ENCODE measurements around the gene LMNA. TPM values are rescaled to one million over a fixed set of nuclear protein-coding genes. Genes with fewer than 3 reads are reported as not detected.
"Not testable (repeated sequence)": the region's sequence is repeated elsewhere in the genome, so short reads cannot be mapped to it uniquely, and the experiment has no call there.

Gene LMNA
- total RNA-seq, 1 experiment from 2014 or later: 1,568 TPM

DNA sequence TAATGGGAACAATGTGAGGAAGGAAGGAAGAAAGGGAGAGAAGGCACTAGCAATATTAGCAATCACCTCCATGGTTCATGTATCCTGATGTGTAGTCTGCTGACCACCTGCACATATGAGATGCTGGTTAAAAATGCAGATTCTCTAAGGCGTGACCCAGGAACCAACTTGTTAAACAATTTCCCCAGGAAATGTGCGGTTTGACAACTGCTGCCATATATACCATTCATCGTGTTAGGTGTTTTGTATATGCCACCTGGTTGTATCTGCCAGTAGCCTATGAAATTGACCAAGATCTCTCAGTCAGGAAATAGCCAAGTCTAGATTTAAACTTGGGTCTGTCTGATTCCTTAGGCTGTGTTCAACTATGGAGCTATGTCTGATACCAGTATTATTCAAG is 43.0 kb downstream of the LMNA start:
- Histone ChIP-seq H3K27me3 (no peaks in the 10 kb centered on the region), H3K9me3 (no peaks in the 10 kb centered on the region), H3K4me3 (no peak overlapping the region), H3K36me3 (no peaks in the 10 kb centered on the region)
- no peak for DNase-seq

DNA sequence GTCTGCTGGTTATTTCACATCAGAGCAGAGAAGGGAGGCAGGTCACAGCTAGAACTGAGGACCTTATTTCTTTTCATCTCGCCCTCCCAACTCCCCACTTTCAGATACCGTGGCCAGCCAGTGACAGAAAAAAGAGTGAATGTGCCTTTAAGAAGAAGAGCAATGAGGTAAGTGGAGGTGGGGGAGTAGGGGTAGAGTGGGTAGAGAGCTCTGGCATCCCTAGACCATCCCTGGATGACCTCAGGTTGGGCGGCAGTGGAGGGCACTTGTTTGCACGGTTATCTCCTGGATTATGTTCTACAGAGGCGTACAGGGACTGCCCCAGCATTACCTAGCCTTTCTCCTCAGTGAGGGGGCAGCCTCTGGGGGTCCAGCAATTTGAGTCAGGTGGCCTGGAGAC is 43.5 kb downstream of the LMNA start:
- no peaks in the 10 kb centered on the region for H3K27me3 ChIP-seq
- H3K4me3 ChIP-seq: no peak overlapping the region
- no peaks in the 10 kb centered on the region for H3K9me3 ChIP-seq
- no peaks in the 10 kb centered on the region for H3K36me3 ChIP-seq
- DNase-seq: no peak

DNA sequence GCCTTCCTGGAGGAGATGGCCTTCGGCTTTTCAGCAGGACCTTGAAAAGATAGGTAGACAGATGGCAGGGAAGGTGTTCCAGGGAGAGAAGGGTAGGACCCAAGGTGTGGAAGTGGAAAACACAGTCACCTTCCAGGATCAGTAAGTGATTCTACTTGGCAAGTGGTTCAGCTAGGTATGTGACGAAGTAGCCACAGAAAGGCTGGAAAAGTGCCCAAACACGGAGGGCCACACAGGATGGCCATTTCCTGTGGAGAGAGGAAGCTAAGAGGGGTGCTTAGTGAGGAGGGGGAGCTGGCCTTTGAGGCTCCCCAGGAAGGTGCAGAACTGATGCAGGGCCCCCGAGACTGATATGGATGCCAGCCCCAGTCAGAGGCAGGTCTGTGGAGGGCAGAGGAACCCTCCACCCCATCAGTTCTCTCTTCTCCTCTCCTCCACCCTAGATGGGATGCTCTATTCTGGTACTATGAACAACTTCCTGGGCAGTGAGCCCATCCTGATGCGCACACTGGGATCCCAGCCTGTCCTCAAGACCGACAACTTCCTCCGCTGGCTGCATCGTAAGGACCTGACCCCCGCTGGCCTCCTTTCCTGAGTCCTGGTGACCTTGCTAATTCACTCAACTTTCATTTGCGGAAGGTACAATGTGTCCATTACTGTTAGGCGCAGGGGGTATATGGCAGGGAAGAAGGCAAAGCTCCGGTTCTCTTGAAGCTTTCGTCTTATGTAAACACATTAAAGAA is 45.7 kb downstream of the LMNA start:
- no peaks in the 10 kb centered on the region for H3K27me3 ChIP-seq
- H3K9me3 ChIP-seq: no peaks in the 10 kb centered on the region
- DNase-seq: no peak
- H3K4me3 ChIP-seq: no peak overlapping the region
- no peaks in the 10 kb centered on the region for H3K36me3 ChIP-seq

DNA sequence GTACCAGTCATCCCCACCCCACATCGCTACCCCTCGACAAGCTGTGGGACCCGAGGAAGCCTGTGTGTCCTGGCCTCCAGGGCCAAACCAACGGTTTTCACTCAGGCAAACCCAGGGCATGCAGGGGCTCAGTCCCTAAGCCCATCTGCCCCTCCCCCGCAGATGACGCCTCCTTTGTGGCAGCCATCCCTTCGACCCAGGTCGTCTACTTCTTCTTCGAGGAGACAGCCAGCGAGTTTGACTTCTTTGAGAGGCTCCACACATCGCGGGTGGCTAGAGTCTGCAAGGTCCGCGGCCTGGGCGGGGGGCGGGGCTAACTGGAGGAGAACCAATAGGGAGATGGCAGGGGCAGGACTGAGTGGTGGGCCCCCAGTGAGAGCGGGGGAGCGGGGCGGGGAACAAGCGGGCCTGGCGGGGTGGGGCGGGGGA is 46.2 kb downstream of the LMNA start:
- no peak for DNase-seq
- H3K4me3 ChIP-seq: no peak overlapping the region
- no peaks in the 10 kb centered on the region for H3K27me3 ChIP-seq
- H3K36me3 ChIP-seq: no peaks in the 10 kb centered on the region
- no peaks in the 10 kb centered on the region for H3K9me3 ChIP-seq

DNA sequence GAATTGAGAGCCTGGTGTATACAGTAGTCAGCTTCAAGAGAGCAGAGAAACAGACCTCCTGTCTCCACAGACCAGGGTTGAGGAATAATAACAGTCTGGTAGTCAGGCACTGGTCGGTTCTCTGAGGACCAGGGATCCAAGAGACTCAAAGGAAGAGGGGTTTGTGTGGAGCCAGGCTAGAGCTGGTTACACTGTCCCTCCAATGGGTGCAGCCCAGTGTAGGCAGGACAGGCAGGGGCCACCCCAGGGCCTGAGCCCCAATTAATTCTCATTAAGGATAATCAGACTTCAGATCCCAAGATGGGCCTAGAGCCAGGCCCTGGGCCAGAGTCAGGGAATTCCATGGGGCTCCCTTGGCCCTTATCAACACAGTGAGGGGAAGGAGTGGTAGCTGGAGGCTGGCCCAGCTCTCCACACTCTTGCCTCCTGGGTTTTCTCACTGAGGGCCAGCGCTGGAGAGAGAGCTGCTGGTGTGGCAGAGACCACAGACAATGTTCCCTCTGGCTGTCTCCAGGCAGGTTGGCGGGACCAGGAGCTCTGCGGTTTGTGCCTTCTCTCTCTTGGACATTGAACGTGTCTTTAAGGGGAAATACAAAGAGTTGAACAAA is 48.0 kb downstream of the LMNA start:
- H3K36me3 ChIP-seq: no peaks in the 10 kb centered on the region
- no peak for DNase-seq
- no peaks in the 10 kb centered on the region for H3K9me3 ChIP-seq
- H3K4me3 ChIP-seq: no peak overlapping the region
- H3K27me3 ChIP-seq: no peaks in the 10 kb centered on the region

DNA sequence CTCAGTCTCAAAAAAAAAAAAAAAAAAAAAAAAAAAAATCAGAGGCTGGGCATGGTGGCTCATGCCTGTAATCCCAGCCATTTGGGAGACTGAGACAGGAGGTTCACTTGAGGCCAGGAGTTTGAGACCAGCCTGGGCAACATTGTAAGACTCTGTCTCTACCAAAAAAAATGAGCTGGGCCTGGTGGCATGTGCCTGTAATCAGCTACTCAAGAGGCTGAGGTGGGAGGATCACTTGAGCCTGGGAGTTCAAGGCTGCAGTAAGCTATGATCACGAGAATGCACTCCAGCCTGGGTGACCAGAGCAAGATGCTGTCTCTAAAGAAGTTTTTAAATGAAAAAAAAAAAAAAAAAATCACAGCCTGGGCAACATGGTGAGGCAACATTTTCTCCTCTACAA is 49.2 kb downstream of the LMNA start:
- Histone ChIP-seq H3K27me3 (no peaks in the 10 kb centered on the region), H3K4me3 (no peak overlapping the region)

DNA sequence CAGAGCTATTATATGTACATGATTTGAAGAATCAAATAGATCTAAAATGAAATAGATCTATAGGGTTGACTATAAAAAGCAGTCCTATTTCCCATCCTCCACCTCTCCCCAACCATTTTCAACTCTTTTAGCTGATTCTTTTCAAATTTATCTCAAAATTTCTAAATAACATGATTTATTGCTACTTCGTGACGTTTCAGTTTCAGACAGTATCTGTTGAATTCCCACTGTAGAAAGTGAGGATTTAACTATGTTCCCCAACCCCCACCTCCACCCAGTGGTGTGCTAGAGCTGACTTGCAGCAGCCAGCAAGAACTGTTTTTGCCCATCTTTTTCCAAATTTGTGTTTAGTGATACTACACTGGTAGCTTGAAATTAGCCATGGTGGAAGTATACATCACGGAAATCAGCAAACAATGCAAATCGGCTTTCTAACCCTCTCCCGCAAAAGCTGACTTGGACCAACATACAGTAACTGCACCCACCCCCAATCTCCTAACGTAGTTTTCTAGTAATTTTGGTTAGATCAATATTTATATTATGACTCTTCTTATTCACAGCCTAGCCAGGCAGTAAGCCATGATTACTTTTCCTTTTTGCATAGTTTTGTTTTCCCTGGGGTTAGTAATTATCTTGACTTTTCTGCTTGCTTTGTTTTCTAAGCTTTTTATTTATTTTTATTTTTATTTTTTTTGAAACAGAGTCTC is 49.8 kb downstream of the LMNA start:
- DNase-seq: no peak
- H3K9me3 ChIP-seq: no peaks in the 10 kb centered on the region
- no peaks in the 10 kb centered on the region for H3K36me3 ChIP-seq
- H3K27me3 ChIP-seq: no peaks in the 10 kb centered on the region
- H3K4me3 ChIP-seq: no peak overlapping the region

More for the DNA sequence above, 49.2 kb downstream of the LMNA start:
- Histone ChIP-seq H3K9me3 (no peaks in the 10 kb centered on the region), H3K36me3 (no peaks in the 10 kb centered on the region)
- no peak for DNase-seq

DNA sequence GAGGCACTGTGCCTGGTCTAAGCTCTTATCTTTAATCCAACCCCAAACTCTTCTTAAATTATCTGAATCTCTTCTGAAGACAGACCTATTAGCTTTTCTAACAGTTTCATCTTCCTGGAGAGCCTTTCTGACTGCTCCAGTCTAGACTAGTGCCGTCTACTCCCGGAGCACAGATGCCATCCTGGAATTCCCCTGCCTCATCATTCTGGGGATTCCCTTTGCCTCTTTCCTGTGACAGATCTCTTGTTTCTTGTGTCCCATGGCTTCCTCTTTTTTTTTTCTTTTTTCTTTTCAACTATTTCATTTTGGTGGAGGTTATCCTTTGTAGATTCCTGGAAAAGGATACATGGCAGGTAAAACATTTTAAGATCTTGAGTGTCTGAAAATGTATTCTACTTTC is 50.6 kb downstream of the LMNA start:
- no peaks in the 10 kb centered on the region for H3K27me3 ChIP-seq
- H3K9me3 ChIP-seq: no peaks in the 10 kb centered on the region
- no peak overlapping the region for H3K4me3 ChIP-seq
- no peaks in the 10 kb centered on the region for H3K36me3 ChIP-seq
- no peak for DNase-seq

DNA sequence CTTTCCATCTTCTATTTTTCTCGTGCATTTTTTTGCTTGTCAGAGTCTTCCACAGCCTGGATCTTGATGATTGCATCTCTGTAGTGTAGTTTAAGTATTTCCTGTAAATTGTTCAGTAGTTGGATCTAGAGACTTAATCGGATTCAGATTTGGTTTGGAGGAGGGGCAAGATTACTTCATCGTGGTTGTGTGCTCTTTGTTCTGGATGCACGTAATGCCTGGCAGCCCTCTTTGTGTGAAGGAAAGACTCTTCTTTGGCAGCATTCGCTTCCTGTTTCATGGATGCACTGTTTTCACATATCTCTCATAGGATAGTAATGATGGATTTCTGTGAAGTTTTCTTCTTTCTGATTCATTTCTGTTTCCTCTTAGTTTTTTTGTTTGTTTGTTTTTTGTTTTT is 53.0 kb downstream of the LMNA start:
- H3K9me3 ChIP-seq: no peaks in the 10 kb centered on the region
- H3K4me3 ChIP-seq: no peak overlapping the region
- DNase-seq: peak; percentile 82
- H3K27me3 ChIP-seq: no peaks in the 10 kb centered on the region
- H3K36me3 ChIP-seq: no peaks in the 10 kb centered on the region

DNA sequence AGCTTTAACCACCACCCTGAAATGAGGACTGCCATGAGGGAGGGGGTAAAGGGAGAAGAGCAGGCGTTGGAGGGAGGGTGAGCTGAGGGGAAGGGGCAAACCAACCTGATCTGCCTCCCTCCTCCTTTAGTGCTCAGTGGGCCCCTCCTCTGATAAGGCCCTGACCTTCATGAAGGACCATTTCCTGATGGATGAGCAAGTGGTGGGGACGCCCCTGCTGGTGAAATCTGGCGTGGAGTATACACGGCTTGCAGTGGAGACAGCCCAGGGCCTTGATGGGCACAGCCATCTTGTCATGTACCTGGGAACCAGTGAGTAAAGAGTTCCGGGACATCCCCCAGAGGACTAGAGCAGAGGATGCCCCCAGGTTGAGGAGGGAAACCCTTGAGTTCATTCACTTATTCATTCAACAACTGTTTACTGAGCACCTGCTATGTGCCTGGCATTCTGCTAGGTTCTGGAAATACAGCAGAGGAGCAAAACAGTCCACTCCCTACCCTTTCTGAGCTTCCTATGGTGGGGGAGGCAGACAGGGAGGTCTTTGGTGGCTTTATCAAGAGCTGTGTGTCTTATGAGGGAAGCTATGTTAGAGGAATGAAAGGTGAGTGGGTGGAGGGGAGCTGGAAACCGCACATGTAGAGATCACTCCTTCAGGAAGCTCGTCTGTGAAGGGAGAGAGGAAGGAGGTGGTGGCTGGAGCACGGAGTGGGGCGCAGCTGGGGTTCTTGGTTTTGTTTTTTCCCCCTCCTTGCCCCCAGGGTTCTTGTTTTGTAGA is 58.4 kb downstream of the LMNA start:
- Histone ChIP-seq H3K4me3 (no peak overlapping the region), H3K36me3 (no peaks in the 10 kb centered on the region), H3K9me3 (no peaks in the 10 kb centered on the region), H3K27me3 (no peaks in the 10 kb centered on the region)
- no peak for DNase-seq

DNA sequence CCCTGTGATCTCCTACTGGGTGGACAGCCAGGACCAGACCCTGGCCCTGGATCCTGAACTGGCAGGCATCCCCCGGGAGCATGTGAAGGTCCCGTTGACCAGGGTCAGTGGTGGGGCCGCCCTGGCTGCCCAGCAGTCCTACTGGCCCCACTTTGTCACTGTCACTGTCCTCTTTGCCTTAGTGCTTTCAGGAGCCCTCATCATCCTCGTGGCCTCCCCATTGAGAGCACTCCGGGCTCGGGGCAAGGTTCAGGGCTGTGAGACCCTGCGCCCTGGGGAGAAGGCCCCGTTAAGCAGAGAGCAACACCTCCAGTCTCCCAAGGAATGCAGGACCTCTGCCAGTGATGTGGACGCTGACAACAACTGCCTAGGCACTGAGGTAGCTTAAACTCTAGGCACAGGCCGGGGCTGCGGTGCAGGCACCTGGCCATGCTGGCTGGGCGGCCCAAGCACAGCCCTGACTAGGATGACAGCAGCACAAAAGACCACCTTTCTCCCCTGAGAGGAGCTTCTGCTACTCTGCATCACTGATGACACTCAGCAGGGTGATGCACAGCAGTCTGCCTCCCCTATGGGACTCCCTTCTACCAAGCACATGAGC is 62.2 kb downstream of the LMNA start:
- Histone ChIP-seq H3K4me3 (no peak overlapping the region), H3K27me3 (no peaks in the 10 kb centered on the region), H3K9me3 (no peaks in the 10 kb centered on the region), H3K36me3 (no peaks in the 10 kb centered on the region)
- DNase-seq: no peak

DNA sequence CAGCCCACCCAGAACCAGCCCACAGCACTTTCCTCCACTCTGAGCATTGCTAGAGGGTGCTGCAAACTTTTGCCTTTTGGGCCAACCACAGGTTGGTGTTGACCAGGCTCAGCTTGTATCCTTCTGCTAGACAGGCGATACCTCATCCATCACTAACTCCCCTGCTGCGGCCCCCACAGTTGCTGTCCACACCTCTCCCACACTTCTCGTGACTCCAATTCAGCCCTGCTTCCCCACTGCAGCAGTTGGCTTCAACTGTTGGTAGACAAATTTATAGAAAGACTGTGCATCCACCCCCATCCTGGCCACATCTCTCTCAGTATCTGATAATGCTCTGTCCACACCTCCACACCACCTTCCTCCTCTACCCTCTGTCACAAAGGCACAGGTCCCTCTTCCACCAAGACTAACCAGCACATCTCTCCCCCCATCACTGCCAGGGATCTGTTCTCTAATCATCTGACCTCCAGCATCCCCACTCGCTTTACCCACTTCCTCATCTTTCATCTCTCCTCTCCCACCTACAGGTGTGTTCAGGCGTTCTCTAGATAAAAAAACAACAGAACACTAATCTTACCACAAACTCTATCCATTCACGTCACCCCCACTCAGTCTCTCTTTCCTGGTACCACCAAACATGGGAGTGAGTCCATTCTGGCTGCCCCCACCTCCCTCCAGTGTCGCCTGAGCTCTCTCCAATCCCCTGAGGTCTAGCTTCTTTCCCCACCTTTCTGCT is 63.6 kb downstream of the LMNA start:
- H3K9me3 ChIP-seq: no peaks in the 10 kb centered on the region
- no peak overlapping the region for H3K4me3 ChIP-seq
- no peaks in the 10 kb centered on the region for H3K27me3 ChIP-seq
- no peak for DNase-seq
- H3K36me3 ChIP-seq: no peaks in the 10 kb centered on the region

DNA sequence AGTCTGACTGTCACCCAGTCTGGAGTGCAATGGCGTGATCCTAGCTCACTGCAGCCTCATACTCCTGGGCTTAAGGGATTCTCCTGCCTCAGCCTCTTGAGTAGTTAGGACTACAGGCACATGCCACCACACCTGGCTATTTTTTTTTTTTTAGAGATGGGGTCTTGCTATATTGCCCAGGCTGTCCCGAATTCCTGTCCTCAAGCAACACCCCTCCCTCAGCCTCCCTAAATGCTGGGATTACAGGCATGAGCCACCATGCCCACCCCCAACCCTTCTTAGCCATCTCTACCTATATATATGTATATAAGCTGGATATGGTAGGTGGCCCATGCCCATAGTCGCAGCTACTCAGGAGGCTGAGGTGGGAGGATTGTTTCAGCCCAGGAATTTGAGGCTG is 66.0 kb downstream of the LMNA start:
- Histone ChIP-seq H3K4me3 (no peak overlapping the region), H3K9me3 (no peaks in the 10 kb centered on the region), H3K36me3 (no peaks in the 10 kb centered on the region), H3K27me3 (no peaks in the 10 kb centered on the region)
- no peak for DNase-seq

DNA sequence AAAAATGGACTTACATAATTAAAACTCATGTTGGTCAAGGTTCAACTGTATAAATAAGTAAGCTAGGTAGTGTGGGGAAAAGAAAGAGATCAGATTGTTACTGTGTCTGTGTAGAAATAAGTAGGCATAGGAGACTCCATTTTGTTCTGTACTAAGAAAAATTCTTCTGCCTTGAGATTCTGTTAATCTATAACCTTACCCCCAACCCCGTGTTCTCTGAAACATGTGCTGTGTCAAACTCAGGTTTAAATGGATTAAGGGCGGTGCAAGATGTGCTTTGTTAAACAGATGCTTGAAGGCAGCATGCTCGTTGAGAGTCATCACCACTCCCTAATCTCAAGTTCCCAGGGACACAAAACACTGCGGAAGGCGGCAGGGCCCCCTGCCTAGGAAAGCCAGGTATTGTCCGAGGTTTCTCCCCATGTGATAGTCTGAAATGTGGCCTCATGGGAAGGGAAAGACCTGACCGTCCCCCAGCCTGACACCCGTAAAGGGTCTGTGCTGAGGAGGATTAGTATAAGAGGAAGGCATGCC is 66.9 kb downstream of the LMNA start:
- DNase-seq, H3K9me3 ChIP-seq: not testable (repeated sequence)

DNA sequence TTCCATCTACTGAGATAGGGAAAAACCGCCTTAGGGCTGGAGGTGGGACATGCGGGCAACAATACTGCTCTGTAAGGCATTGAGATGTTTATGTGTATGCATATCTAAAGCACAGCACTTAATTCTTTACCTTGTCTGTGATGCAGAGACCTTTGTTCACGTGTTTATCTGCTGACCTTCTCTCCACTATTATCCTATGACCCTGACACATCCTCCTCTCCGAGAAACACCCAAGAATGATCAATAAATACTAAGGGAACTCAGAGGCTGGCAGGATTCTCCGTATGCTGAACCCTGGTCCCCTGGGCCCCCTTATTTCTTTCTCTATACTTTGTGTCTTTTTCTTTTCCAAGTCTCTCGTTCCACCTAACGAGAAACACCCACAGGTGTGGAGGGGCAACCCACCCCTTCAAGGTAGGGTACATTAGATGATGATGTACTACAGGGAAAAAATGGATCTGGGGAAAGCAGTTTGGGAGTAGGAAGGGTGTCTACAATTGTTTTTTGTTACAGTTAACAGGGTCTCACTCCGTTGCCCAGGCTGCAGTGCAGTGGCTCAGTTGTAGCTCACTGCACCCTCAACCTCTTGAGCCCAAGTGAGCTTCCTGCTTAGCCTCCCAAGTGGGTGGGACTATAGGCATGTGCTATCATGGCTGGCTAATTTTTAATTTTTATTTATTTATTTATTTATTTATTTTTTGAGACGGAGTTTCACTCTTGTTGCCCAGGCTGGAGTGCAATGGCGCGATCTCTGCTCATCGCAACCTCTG is 67.7 kb downstream of the LMNA start:
- not testable (repeated sequence) for H3K4me3 ChIP-seq, H3K9me3 ChIP-seq, H3K27me3 ChIP-seq, H3K36me3 ChIP-seq, DNase-seq

More for the DNA sequence above, 66.9 kb downstream of the LMNA start:
- H3K36me3 ChIP-seq, H3K4me3 ChIP-seq, H3K27me3 ChIP-seq: not testable (repeated sequence)

Data from MG63 (cell line).